Astrocyte (in vitro differentiated cells and primary cell): Measurements from ENCODE around the gene PLPP1. TPM values are rescaled to one million over a fixed set of nuclear protein-coding genes. Genes with fewer than 3 reads are reported as not detected.

Experiments
- DNase-seq: peaks from one replicate; pipeline ENCODE4 v3.0.0-alpha.2; 2010; ENCODE audit warnings: low read depth
- FAIRE-seq: peaks from 2 replicates; lab custom pipeline; 2011; peaks lifted over from hg19 to GRCh38; lab: Jason Lieb, UNC
- H2AFZ ChIP-seq: 2 replicates; pipeline ENCODE4 v1.6.0; 2012; ENCODE audit warnings: low read depth, low read length, inconsistent platforms
- H3K27ac ChIP-seq: 2 replicates; pipeline ENCODE4 v1.5.1; 2011; ENCODE audit warnings: low read depth, low read length, inconsistent platforms
- H3K27me3 ChIP-seq: 2 replicates; pipeline ENCODE4 v1.6.0; 2011; ENCODE audit warnings: low read length, inconsistent platforms; ENCODE audit not compliant: insufficient read depth
- H3K36me3 ChIP-seq: 2 replicates; pipeline ENCODE4 v1.5.1; 2011; ENCODE audit warnings: low read length, inconsistent platforms; ENCODE audit not compliant: insufficient read depth
- H3K4me1 ChIP-seq: 2 replicates; pipeline ENCODE4 v1.5.1; 2011; ENCODE audit warnings: low read length, inconsistent platforms; ENCODE audit not compliant: insufficient read depth
- H3K4me2 ChIP-seq: 2 replicates; pipeline ENCODE4 v1.6.0; 2012; ENCODE audit warnings: low read length, inconsistent platforms
- H3K4me3 ChIP-seq: 2 replicates; pipeline ENCODE4 v1.5.1; 2011; ENCODE audit warnings: low read depth, mild to moderate bottlenecking, low read length, inconsistent platforms; ENCODE audit not compliant: insufficient read depth
- H3K79me2 ChIP-seq: 2 replicates; pipeline ENCODE4 v1.6.0; 2012; ENCODE audit warnings: mild to moderate bottlenecking, low read length, inconsistent platforms; ENCODE audit not compliant: insufficient read depth
- H3K9ac ChIP-seq: 2 replicates; pipeline ENCODE4 v1.6.0; 2012; ENCODE audit warnings: mild to moderate bottlenecking, low read length, inconsistent platforms
- H3K9me3 ChIP-seq: 2 replicates; pipeline ENCODE4 v1.5.1; 2012; ENCODE audit warnings: low read depth, mild to moderate bottlenecking, low read length, inconsistent platforms; ENCODE audit not compliant: insufficient read depth
- H4K20me1 ChIP-seq: 2 replicates; pipeline ENCODE4 v1.6.0; 2012; ENCODE audit warnings: low read length, inconsistent platforms; ENCODE audit not compliant: insufficient read depth
- H3K27ac Mint-ChIP-seq: one replicate; pipeline ENCODE4 v1.8.0; 2021; ENCODE audit warnings: mild to moderate bottlenecking, mixed read lengths; ENCODE audit not compliant: unreplicated experiment
- H3K27me3 Mint-ChIP-seq: one replicate; pipeline ENCODE4 v1.8.0; 2021; ENCODE audit warnings: low read depth, mixed read lengths; ENCODE audit not compliant: unreplicated experiment
- H3K36me3 Mint-ChIP-seq: one replicate; pipeline ENCODE4 v1.8.0; 2021; ENCODE audit warnings: low read depth, mixed read lengths; ENCODE audit not compliant: unreplicated experiment
- H3K4me1 Mint-ChIP-seq: one replicate; pipeline ENCODE4 v1.8.0; 2021; ENCODE audit warnings: low read depth, mixed read lengths; ENCODE audit not compliant: unreplicated experiment
- H3K4me3 Mint-ChIP-seq: one replicate; pipeline ENCODE4 v1.8.0; 2021; ENCODE audit warnings: mild to moderate bottlenecking, moderate library complexity, mixed read lengths; ENCODE audit not compliant: unreplicated experiment
- H3K9me3 Mint-ChIP-seq: one replicate; pipeline ENCODE4 v1.8.0; 2021; ENCODE audit warnings: mild to moderate bottlenecking, mixed read lengths; ENCODE audit not compliant: unreplicated experiment
- EZH2 ChIP-seq: IDR thresholded peaks from 2 replicates; pipeline ENCODE4 v1.6.1; 2012; ENCODE audit warnings: mild to moderate bottlenecking, low read length, inconsistent platforms; ENCODE audit not compliant: insufficient read depth
- total RNA-seq: library from RNA; stranded (reverse); gene quantifications from 2 replicates; pipeline ENCODE4 v1.2.1, GENCODE V29; 2021
- TF ChIP-seq, protein P1 (sequence below): IDR thresholded peaks from 2 replicates; pipeline ENCODE4 v1.5.1; 2011; ENCODE audit warnings: low read depth, mild to moderate bottlenecking, inconsistent platforms, low read length, moderate library complexity; ENCODE audit not compliant: insufficient read depth

Gene PLPP1
- total RNA-seq, 1 donor from 2014 or later = 56.3 TPM

DNA sequence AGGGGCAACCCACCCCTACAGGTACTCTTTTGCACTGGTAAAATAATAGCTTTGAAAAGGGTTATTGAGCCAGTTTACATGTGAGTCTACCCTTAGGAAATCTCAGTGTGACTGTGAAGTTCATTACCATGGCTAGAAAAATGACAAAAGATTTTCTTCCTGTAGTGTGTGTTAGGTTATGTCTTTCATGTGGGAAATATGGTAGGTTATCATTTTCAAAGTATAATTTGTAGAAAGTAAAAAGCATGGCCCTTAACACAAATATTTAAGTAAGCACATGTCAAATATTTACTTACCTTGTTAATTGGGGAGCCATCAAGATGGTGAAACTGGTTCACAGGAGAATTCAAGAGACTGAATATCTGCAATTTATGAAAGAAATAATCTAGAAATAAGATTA, 37.3 kb upstream of the PLPP1 start:
- Histone ChIP-seq H3K36me3 (no peaks in the 10 kb centered on the region), H3K4me2 (no peak overlapping the region), H3K9me3 (no peaks in the 10 kb centered on the region), H2AFZ (no peak overlapping the region), H3K4me3 (no peak overlapping the region), H3K27me3 (no peaks in the 10 kb centered on the region), H3K27ac (no peak overlapping the region), H3K79me2 (no peaks in the 10 kb centered on the region), H3K9ac (no peak overlapping the region), H4K20me1 (no peaks in the 10 kb centered on the region), H3K4me1 (no peaks in the 10 kb centered on the region)
- H3K9me3 Mint-ChIP-seq = no peaks in the 10 kb centered on the region
- H3K27me3 Mint-ChIP-seq = no peaks in the 10 kb centered on the region
- H3K36me3 Mint-ChIP-seq = no peaks in the 10 kb centered on the region
- FAIRE-seq (no peak), DNase-seq (no peak)
- no peak overlapping the region for H3K4me3 Mint-ChIP-seq
- H3K4me1 Mint-ChIP-seq = peaks cover 40% of the 10 kb centered on the region
- H3K27ac Mint-ChIP-seq = peak overlapping the region; percentile 72
- TF ChIP-seq, protein P1, sequence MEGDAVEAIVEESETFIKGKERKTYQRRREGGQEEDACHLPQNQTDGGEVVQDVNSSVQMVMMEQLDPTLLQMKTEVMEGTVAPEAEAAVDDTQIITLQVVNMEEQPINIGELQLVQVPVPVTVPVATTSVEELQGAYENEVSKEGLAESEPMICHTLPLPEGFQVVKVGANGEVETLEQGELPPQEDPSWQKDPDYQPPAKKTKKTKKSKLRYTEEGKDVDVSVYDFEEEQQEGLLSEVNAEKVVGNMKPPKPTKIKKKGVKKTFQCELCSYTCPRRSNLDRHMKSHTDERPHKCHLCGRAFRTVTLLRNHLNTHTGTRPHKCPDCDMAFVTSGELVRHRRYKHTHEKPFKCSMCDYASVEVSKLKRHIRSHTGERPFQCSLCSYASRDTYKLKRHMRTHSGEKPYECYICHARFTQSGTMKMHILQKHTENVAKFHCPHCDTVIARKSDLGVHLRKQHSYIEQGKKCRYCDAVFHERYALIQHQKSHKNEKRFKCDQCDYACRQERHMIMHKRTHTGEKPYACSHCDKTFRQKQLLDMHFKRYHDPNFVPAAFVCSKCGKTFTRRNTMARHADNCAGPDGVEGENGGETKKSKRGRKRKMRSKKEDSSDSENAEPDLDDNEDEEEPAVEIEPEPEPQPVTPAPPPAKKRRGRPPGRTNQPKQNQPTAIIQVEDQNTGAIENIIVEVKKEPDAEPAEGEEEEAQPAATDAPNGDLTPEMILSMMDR = no peak
- no peak for TF ChIP-seq EZH2

- H3K27ac ChIP-seq = no peak overlapping the region
- peaks cover 30% of the 10 kb centered on the region for H3K4me1 Mint-ChIP-seq
- H3K27me3 Mint-ChIP-seq = no peaks in the 10 kb centered on the region
- H3K27ac Mint-ChIP-seq = peak overlapping the region; percentile 94
- no peaks in the 10 kb centered on the region for H3K9me3 ChIP-seq
- no peaks in the 10 kb centered on the region for H3K27me3 ChIP-seq
- TF ChIP-seq, protein P1 = no peak
- no peak for TF ChIP-seq EZH2
- no peaks in the 10 kb centered on the region for H3K9me3 Mint-ChIP-seq
- H3K4me2 ChIP-seq = no peak overlapping the region
- H3K36me3 Mint-ChIP-seq = no peaks in the 10 kb centered on the region
- H3K79me2 ChIP-seq = no peaks in the 10 kb centered on the region
- H4K20me1 ChIP-seq = no peaks in the 10 kb centered on the region
- no peak overlapping the region for H3K9ac ChIP-seq
- no peak for DNase-seq
- FAIRE-seq = no peak
- H3K4me1 ChIP-seq = no peaks in the 10 kb centered on the region
- H3K4me3 Mint-ChIP-seq = no peak overlapping the region
- no peaks in the 10 kb centered on the region for H3K36me3 ChIP-seq
- no peak overlapping the region for H3K4me3 ChIP-seq
- H2AFZ ChIP-seq = no peak overlapping the region
Measured at GRCh38 chr5:55570570-55570969, 35.8 kb upstream of the PLPP1 start.

- TF ChIP-seq EZH2 = no peak
- TF ChIP-seq, protein P1 = no peak
- peak overlapping the region; percentile 94 for H3K27ac Mint-ChIP-seq
Measured at GRCh38 chr5:55570026-55570425, 35.3 kb upstream of the PLPP1 start.

More at GRCh38 chr5:55570026-55570425, 35.3 kb upstream of the PLPP1 start:
- Mint-ChIP-seq H3K27me3 (no peaks in the 10 kb centered on the region), H3K36me3 (no peaks in the 10 kb centered on the region), H3K4me1 (peaks cover 30% of the 10 kb centered on the region), H3K4me3 (no peak overlapping the region), H3K9me3 (no peaks in the 10 kb centered on the region)
- Histone ChIP-seq H3K79me2 (no peaks in the 10 kb centered on the region), H3K9me3 (no peaks in the 10 kb centered on the region), H3K4me1 (no peaks in the 10 kb centered on the region), H2AFZ (no peak overlapping the region), H3K4me2 (no peak overlapping the region), H3K27me3 (no peaks in the 10 kb centered on the region), H3K27ac (no peak overlapping the region), H3K4me3 (no peak overlapping the region), H3K9ac (no peak overlapping the region), H4K20me1 (no peaks in the 10 kb centered on the region), H3K36me3 (no peaks in the 10 kb centered on the region)
- DNase-seq = peak; percentile 87
- no peak for FAIRE-seq
